ENCODE data around the gene ADGRG7.

The ADGRG7 gene

DNA sequence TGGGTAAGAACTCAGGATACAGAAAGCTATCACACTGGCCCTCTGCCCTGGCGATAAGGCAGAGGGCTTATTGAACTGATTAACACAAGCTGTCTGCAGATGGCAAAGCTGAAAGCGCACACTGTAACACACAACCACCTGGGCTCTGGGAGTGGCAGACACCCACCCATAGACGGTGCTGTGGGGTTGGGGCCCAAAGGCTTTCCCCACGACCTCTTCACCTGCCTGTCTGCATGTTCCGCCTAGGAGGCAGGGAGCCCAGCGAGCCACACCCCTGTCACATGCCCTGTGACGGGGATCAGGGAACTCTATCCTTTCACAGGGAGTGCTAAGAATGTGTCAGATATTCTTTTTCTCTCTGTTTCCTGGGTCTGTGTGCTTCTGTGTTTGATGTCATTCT is 87.8 kb downstream of the ADGRG7 start:
- no peak for FAIRE-seq
- no peak for DNase-seq (ENCODE audit: low spot score)

- no peak for FAIRE-seq
- DNase-seq (ENCODE audit: low spot score): no peak
Observed at GRCh38 chr3:100697723-100698285, 88.4 kb downstream of the ADGRG7 start.

GRCh38 chr3:100698736-100699135 is 89.3 kb downstream of the ADGRG7 start:
- FAIRE-seq: no peak
- no peak for DNase-seq (ENCODE audit: low spot score)

DNA sequence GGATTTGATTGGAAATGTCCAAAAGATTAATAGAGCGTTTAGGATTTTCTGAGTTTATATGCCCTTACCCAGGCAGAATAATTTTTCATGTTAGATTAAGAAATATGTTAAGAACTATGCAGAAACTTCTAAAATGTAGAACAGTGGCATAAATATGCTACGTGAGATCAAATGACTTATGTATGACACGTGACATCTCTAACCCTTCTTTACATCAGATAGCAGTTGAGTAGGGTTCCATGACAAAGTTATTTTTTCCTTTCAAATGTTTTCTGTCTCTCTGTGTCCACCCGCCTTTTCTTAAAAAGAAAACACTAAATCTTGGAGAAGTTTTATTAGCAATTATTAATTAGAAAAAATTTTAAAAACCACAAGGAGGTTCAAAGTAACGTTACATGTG is 91.3 kb downstream of the ADGRG7 start:
- DNase-seq (ENCODE audit: low spot score) (no peak), FAIRE-seq (no peak)

DNA sequence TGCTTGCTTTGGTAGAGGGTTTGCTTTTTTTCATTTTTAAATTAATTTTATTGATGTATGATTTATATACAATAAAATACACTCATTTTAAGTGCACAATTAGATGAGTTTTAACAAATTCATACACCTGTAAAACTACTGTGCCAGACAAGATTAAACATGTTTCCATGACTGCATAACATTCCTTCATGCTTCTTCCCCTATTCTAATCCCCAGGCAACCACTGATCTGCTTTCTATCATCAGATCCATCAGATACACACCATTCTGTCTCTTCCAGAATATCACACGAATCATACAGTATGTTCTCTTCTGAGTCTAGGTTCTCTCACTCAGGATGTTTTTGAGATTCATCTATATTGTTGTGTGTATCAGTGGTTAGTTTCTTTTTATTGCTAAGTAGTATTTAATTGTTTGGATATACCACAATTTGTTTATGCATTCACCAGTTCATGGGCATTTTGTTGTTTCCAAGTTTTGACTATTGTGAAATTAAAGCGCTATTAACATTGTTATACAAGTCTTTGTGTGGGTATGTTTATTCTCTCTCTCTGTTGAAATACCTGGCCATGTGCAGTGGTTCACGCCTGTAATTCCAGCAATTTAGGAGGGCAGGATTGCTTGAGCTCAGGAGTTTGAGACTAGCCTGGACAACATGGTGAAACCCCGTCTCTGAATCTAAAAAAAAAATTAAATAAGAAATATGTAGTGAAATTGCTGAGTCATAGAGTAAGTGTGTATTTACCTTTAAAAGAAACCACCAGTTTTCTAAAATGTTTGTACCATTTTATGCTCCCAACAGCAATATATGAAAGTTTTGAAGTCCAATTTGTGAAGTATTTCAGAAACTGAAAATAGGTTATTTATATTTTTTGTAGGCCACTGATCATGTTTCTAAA is 92.9 kb downstream of the ADGRG7 start:
- FAIRE-seq (no peak), DNase-seq (ENCODE audit: low spot score) (no peak)

DNA sequence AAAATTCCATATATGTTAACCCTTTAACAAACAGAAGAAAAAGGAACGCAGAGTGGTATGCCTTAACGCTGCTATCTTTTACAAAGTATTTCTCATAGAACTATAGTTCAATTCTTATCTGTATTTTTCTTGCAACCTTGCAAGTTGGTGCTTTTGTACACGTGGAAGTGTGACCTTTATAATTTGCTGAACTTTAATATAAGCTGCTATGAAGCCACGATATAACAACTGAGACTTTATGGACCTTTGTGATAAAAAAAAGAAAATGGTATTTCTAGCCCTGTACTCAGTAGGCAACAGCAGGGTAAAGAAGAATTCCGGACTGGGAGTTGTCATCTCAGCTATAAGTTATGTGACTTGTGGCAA is 93.6 kb downstream of the ADGRG7 start:
- FAIRE-seq: no peak
- no peak for DNase-seq (ENCODE audit: low spot score)

GRCh38 chr3:100703865-100704264 is 94.5 kb downstream of the ADGRG7 start:
- DNase-seq (ENCODE audit: low spot score): no peak
- no peak for FAIRE-seq

GRCh38 chr3:100706365-100706764 is 97.0 kb downstream of the ADGRG7 start:
- FAIRE-seq (no peak), DNase-seq (ENCODE audit: low spot score) (no peak)

- DNase-seq (ENCODE audit: low spot score) (no peak), FAIRE-seq (no peak)
Observed at GRCh38 chr3:100708644-100708988, 99.2 kb downstream of the ADGRG7 start.

GRCh38 chr3:100708989-100709841 is 99.8 kb downstream of the ADGRG7 start, which contains the start of gene TFG:
Gene TFG, plus strand, starts transcription at chr3:100709494. Its CDS starts 4,192 bp downstream, at chr3:100713686.
- peak; percentile 93 for FAIRE-seq
- DNase-seq (ENCODE audit: low spot score): peak; percentile 98

DNA sequence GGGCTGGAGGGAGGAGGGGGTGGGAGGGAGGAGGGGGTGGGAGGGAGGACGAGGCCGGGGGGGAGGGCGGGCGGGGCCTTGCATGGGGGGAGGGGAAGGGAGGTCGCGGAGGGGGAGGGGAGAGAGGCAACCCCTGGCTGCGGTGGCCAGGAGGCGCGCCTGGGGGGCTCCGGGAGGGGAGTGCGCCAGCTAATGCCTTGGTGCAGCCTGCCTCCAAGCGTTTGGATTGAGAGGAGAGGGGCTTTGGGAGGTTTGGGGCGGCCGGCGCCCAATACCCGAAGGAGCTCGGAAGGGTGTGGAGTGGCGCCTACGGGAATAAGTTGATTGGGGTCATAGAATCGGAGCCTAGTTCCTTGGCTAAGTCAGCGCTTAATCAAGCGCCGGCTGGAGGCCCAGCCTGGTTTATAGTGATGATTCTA is 100.5 kb downstream of the ADGRG7 start:
- no peak for DNase-seq (ENCODE audit: low spot score)
- no peak for FAIRE-seq

DNA sequence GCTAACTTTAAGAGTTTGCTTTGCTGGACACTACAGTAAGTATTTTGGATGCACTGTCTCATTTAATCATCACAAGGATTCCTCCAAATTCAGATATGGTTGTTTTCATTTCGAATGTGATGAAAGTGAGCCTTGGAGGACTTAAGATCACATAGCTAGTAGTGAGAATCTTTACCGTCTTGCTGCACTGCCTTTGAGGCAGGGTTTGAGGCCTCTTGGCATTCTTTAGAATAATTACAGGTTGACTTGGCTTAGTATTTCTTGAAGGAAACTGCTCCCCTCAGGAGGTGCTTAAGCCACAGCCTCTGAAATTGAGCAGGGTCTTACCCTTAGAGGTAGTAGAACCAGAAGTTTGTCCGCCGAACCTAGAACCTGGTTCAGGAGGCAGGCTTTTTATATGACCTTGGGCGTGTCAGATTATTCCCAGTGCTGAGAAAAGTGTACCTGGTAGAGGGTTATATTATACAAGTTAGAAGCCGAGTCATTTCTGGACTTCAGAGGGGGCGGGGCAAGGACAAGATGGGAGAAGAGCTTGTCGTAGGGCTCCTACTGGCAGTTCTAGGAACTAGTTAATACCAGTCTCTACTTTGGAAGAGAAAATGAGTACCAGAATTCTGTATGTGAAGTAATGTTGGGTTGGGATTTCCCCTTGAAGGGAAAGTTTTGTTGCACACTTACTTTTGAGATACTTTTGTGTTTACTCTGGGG is 101.0 kb downstream of the ADGRG7 start:
- DNase-seq (ENCODE audit: low spot score) (peak; percentile 65), FAIRE-seq (peak; percentile 69)

GRCh38 chr3:100715176-100715575 is 105.8 kb downstream of the ADGRG7 start:
- DNase-seq (ENCODE audit: low spot score): no peak
- FAIRE-seq: no peak

- DNase-seq (ENCODE audit: low spot score) (no peak), FAIRE-seq (no peak)
Observed at GRCh38 chr3:100717063-100717462, 107.7 kb downstream of the ADGRG7 start.

GRCh38 chr3:100717637-100718487 is 108.5 kb downstream of the ADGRG7 start:
- DNase-seq (ENCODE audit: low spot score) (no peak), FAIRE-seq (no peak)

GRCh38 chr3:100719136-100719535 is 109.7 kb downstream of the ADGRG7 start:
- FAIRE-seq: no peak
- DNase-seq (ENCODE audit: low spot score): no peak

- FAIRE-seq (no peak), DNase-seq (ENCODE audit: low spot score) (no peak)
Observed at GRCh38 chr3:100720426-100720825, 111.0 kb downstream of the ADGRG7 start.

DNA sequence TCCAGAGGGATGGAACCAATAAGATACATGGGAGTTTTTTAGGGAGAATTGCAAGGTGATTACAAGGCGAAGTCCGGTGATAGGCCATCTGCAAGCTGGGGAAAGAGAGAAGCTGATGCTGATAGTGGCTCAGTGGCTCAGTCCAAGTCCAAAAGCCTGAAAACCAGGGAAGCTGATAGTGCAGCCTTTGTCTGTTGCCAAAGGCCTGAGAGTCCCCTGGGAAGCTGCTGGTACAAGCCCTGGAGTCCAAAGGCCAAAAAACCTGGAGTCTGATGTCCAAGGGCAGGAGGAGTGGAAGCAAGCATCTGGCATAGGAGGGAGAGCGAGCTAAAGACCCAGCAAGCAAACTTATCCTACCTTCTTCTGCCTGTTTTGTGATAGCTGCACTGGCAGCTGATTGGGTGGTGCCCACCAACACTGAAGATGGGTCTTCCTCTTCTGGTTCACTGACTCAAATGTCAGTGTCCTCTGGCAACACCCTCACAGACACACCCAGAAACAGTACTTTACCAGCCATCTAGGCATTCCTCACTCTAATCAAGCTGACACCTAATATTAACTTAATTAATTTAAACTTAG is 116.6 kb downstream of the ADGRG7 start:
- no peak for DNase-seq (ENCODE audit: low spot score)

DNA sequence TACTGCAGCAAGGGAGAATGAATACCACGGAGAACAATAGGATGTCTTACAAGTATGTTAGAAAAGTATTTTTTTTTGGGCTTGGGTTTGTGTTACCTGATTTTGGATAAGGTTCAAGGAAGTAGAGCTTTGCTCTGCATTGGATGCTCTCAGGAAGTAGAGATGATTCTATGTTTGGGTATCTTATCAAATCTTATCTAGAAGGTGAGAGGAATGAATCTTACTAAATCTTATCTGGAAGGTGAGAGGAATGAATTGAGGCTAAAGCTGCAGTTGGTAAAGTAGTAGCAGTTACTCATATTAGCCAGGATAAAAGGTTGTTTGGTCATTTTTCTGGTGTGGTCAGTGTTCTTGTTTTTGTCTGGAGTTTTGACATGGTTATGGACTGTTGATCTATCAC is 117.3 kb downstream of the ADGRG7 start:
- no peak for DNase-seq (ENCODE audit: low spot score)
- FAIRE-seq: no peak

More for the DNA sequence above, 116.6 kb downstream of the ADGRG7 start:
- FAIRE-seq: no peak

DNA sequence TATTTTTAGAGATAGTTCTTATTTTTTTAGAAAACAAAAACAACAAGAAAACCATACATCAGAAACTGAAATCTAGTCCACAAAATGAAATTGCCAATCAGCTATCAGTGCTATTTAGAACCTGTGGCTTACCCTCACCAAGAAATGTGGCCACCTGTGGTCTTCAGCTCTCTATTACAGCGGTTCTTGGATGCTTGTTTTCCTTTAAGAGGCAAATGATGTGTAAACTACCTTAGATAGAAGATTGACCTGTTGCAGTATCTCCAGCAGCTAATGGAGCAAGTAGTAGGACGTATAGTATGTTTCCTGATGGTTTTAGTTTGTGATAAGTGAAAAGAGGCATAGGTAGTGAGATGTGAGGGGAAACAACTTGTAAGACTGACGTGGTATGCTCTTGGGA is 121.1 kb downstream of the ADGRG7 start:
- no peak for FAIRE-seq
- no peak for DNase-seq (ENCODE audit: low spot score)
